ENCODE results near the gene BUD23. TPM values are rescaled to one million over a fixed set of nuclear protein-coding genes. Genes with fewer than 3 reads are reported as not detected.
A peak's percentile ranks its signal among the peaks of the same experiment; 100 is the strongest.

BUD23 gene
- total and polyA plus RNA-seq, 9 of the 15 experiments (the other 6 are each of a cell fraction or from before 2014, with no cell fraction given): 79.5 to 270 (median 150) TPM

- TF ChIP-seq REST (IDR thresholded peaks at IDR 0.05; ENCODE audit: borderline replicate concordance) (peak; percentile 89), REST (CRISPR knock-in tag; IDR thresholded peaks at IDR 0.05; ENCODE audit: low read depth) (no peak), ZSCAN29 (IDR thresholded peaks at IDR 0.05) (peak; percentile 64; the same call in 1 of the 2 replicates), HCFC1 (IDR thresholded peaks at IDR 0.05; ENCODE audit: low read depth, low read length) (peak; percentile 65), ARID1B (IDR thresholded peaks at IDR 0.05) (peak; percentile 55), ETV5 (CRISPR knock-in tag; IDR thresholded peaks at IDR 0.05; ENCODE audit: low read depth) (no peak), MNT (conservative IDR thresholded peaks at IDR 0.05) (peak in 1 of 2 experiments; percentile 84; a peak in 3 of 4 replicates), ZNF274 (IDR thresholded peaks at IDR 0.05; ENCODE audit: borderline replicate concordance, low read depth, low read length) (no peak), ZNF668 (CRISPR knock-in tag; IDR thresholded peaks at IDR 0.05) (no peak), UBTF (IDR thresholded peaks at IDR 0.05; ENCODE audit: borderline replicate concordance in 1 of 2, low read depth in 2 of 2, low read length in 2 of 2) (peak; percentile 47 to 87; a peak in 2 of 4 replicates), GATAD2A (IDR thresholded peaks at IDR 0.05) (0 out of 2 replicates have a peak, but pooled peaks have one; percentile 66), RBM14 (IDR thresholded peaks at IDR 0.05; ENCODE audit: borderline replicate concordance, insufficient read depth, low read depth, low read length) (no peak), HDAC2 (IDR thresholded peaks at IDR 0.05) (peak; percentile 100), NEUROD1 (IDR thresholded peaks at IDR 0.05; ENCODE audit: borderline replicate concordance, low read depth, low read length, partially characterized antibody) (peak; percentile 97), KLF1 (tag; IDR thresholded peaks at IDR 0.05) (peak; percentile 65; the same call in 1 of the 2 replicates), SIN3B (IDR thresholded peaks at IDR 0.05; ENCODE audit: low read depth) (peak; percentile 68), TARDBP (IDR thresholded peaks at IDR 0.05) (peak; percentile 49; the same call in 1 of the 2 replicates)
These were observed 15.9 kb upstream of the BUD23 start, which contains the start of gene VPS37D (continued) for GRCh38 chr7:73667344-73668102.
